GM10248 (cell line): ENCODE data around the gene DNAH2.
A peak's percentile ranks its signal among the peaks of the same experiment; 100 is the strongest.

ENCODE experiments used
- CTCF ChIA-PET: fragments of 300-600 bp; sonication (Branson Sonifier 250); formaldehyde crosslinking; extraction: SDS; loops from one replicate; lab custom pipeline; 2021; ENCODE audit warnings: antibody characterized with exemption; lab: Yijun Ruan, JAX
- POLR2A ChIA-PET: fragments of 350-650 bp; sonication (Branson Sonifier 250); formaldehyde crosslinking; extraction: SDS; loops from one replicate; lab custom pipeline; 2020; ENCODE audit warnings: antibody characterized with exemption; lab: Yijun Ruan, JAX
- DNase-seq: peaks from one replicate; pipeline ENCODE4 v3.0.0; 2012; ENCODE audit errors: extremely low spot score
- CTCF ChIP-seq: IDR thresholded peaks from 2 replicates; pipeline ENCODE4 v1.5.1; 2012; ENCODE audit warnings: mild to moderate bottlenecking, low read depth; ENCODE audit errors: extremely low read depth, missing control alignments, control extremely low read depth

Gene DNAH2

GRCh38 chr17:7854851-7855659 is 137.5 kb downstream of the DNAH2 start, which contains the start of gene TMEM88:
Gene TMEM88 (plus strand): TSS chr17:7855066. CDS start chr17:7855075, 9 bp downstream.
- ChIA-PET POLR2A (no interaction called here), CTCF (interaction anchor here (1.7 to 2.8 kb wide), 2 partner anchors 112 to 134 kb away, joined by 3 to 8 read pairs; no protein-coding TSS in a partner anchor)
- TF ChIP-seq CTCF = no peak

GRCh38 chr17:7855660-7856010 is 138.1 kb downstream of the DNAH2 start:
- no peak for DNase-seq
- CTCF ChIA-PET = interaction anchor here (0.9 to 2.8 kb wide), 3 partner anchors 20 to 133 kb away, joined by 3 to 8 read pairs (median 5); no protein-coding TSS in a partner anchor
- POLR2A ChIA-PET = no interaction called here
- no peak for TF ChIP-seq CTCF

More at GRCh38 chr17:7854851-7855659, 137.5 kb downstream of the DNAH2 start, which contains the start of gene TMEM88:
- no peak for DNase-seq

- TF ChIP-seq CTCF = no peak
- CTCF ChIA-PET = interaction anchor here (0.9 to 2.8 kb wide), 12 partner anchors 11 to 132 kb away, joined by 3 to 8 read pairs (median 6); no protein-coding TSS in a partner anchor
- POLR2A ChIA-PET = interaction anchor here (1.0 to 1.2 kb wide), 3 partner anchors 9 to 13 kb away, joined by 4 to 14 read pairs (median 6); no protein-coding TSS in a partner anchor
- no peak for DNase-seq
Measured at GRCh38 chr17:7856011-7856810, 138.7 kb downstream of the DNAH2 start.

GRCh38 chr17:7856811-7857712 is 139.5 kb downstream of the DNAH2 start, which contains the start of gene NAA38:
Gene NAA38 (minus strand): TSS chr17:7857559. CDS start chr17:7857463, 96 bp downstream.
- peak; percentile 72 for TF ChIP-seq CTCF
- POLR2A ChIA-PET = interaction anchor here (0.7 to 1.2 kb wide), 8 partner anchors 9 to 170 kb away, joined by 3 to 14 read pairs (median 3); partner anchors contain the start of gene TP53
- CTCF ChIA-PET = interaction anchor here (0.6 to 2.8 kb wide), 19 partner anchors 9 to 204 kb away, joined by 3 to 8 read pairs (median 4); partner anchors contain the start of gene KDM6B
- DNase-seq = peak; percentile 93

GRCh38 chr17:7857713-7858521 is 140.4 kb downstream of the DNAH2 start, which contains the start of gene CYB5D1:
Gene CYB5D1 (plus strand): TSS chr17:7858003. CDS start chr17:7858135, 132 bp downstream.
- DNase-seq = peak; percentile 80
- TF ChIP-seq CTCF = no peak
- CTCF ChIA-PET = interaction anchor here (0.6 to 8.9 kb wide), 18 partner anchors 10 to 203 kb away, joined by 3 to 121 read pairs (median 4); partner anchors contain the start of gene KDM6B
- POLR2A ChIA-PET = interaction anchor here (0.7 to 1.2 kb wide), 7 partner anchors 10 to 171 kb away, joined by 3 to 14 read pairs (median 3); partner anchors contain the start of gene TP53
